MCF 10A (cell line): ENCODE measurements around the gene CLCNKB. TPM values are rescaled to one million over a fixed set of nuclear protein-coding genes. Genes with fewer than 3 reads are reported as not detected.
A peak's percentile ranks its signal among the peaks of the same experiment; 100 is the strongest.

Source experiments
- BruUV-seq: library from RNA; stranded (reverse); fragments of 400-500 nt; replicated peaks from 2 replicates; lab custom pipeline; 2021; lab: Mats Ljungman, UMichigan
- CTCF ChIA-PET: fragments of 300-600 bp; sonication (Branson Sonifier 250); formaldehyde crosslinking; extraction: SDS; loops from one replicate; lab custom pipeline; 2021; ENCODE audit warnings: antibody characterized with exemption, inconsistent platforms; lab: Yijun Ruan, JAX
- POLR2A ChIA-PET: fragments of 300-600, 350-650 bp; sonication (Branson Sonifier 250); formaldehyde crosslinking; extraction: SDS; loops from one replicate; lab custom pipeline; 2020; ENCODE audit warnings: antibody characterized with exemption, inconsistent platforms; lab: Yijun Ruan, JAX
- DNase-seq: peaks from one replicate; pipeline ENCODE4 v3.0.0-alpha.2; 2018; ENCODE audit not compliant: unreplicated experiment
- H3K27ac Mint-ChIP-seq: one replicate; pipeline ENCODE4 v1.8.0; 2022; ENCODE audit warnings: mild to moderate bottlenecking, low read depth, mixed read lengths; ENCODE audit not compliant: unreplicated experiment
- H3K27me3 Mint-ChIP-seq: one replicate; pipeline ENCODE4 v1.8.0; 2022; ENCODE audit warnings: mixed read lengths; ENCODE audit not compliant: insufficient read depth, unreplicated experiment
- H3K36me3 Mint-ChIP-seq: one replicate; pipeline ENCODE4 v1.8.0; 2022; ENCODE audit warnings: mild to moderate bottlenecking, moderate library complexity, mixed read lengths; ENCODE audit not compliant: insufficient read depth, unreplicated experiment
- H3K4me1 Mint-ChIP-seq: one replicate; pipeline ENCODE4 v1.8.0; 2022; ENCODE audit warnings: mixed read lengths; ENCODE audit not compliant: insufficient read depth, unreplicated experiment
- H3K4me3 Mint-ChIP-seq: one replicate; pipeline ENCODE4 v1.8.0; 2022; ENCODE audit warnings: mild to moderate bottlenecking, moderate library complexity, mixed read lengths; ENCODE audit not compliant: unreplicated experiment
- H3K9me3 Mint-ChIP-seq: one replicate; pipeline ENCODE4 v1.8.0; 2022; ENCODE audit warnings: mixed read lengths; ENCODE audit not compliant: unreplicated experiment
- CTCF ChIP-seq: fragments of 200-600 bp; IDR thresholded peaks from one replicate; pipeline ENCODE4 v1.8.0; 2022; ENCODE audit warnings: antibody characterized with exemption, mild to moderate bottlenecking; ENCODE audit not compliant: unreplicated experiment
- intact Hi-C: fragments of 100-400 bp; cut with micrococcal nuclease; formaldehyde crosslinking; loops from 2 replicates; pipeline ENCODE4 v1.14.1; 2022
- total RNA-seq: library from RNA; stranded (reverse); gene quantifications from 2 replicates; pipeline ENCODE4 v1.2.3, GENCODE V29; 2022

Gene CLCNKB
- total RNA-seq, 1 experiment from 2014 or later: not detected

GRCh38 chr1:16075337-16076030, 31.9 kb downstream of the CLCNKB start:
- Mint-ChIP-seq H3K4me3 (peak overlapping the region; percentile 13), H3K36me3 (no peaks in the 10 kb centered on the region), H3K4me1 (peaks cover 43% of the 10 kb centered on the region), H3K27me3 (no peaks in the 10 kb centered on the region), H3K27ac (peak overlapping the region; percentile 76), H3K9me3 (no peaks in the 10 kb centered on the region)
- intact Hi-C loops: loop anchor here (1.0 to 5.0 kb wide), 3 partner anchors 47 to 422 kb away; no protein-coding TSS in a partner anchor
- ChIA-PET POLR2A (interaction anchor here (0.6 to 8.8 kb wide), 6 partner anchors 19 to 397 kb away, joined by 4 to 112 read pairs (median 4); no protein-coding TSS in a partner anchor), CTCF (interaction anchor here (0.5 to 12.6 kb wide), 5 partner anchors 112 to 306 kb away, joined by 3 to 373 read pairs (median 3); no protein-coding TSS in a partner anchor)
- peak; percentile 86 for DNase-seq
- BruUV-seq: TSS peak; percentile 94
- no peak for TF ChIP-seq CTCF

- intact Hi-C loops: loop anchor here (1.0 to 5.0 kb wide), 3 partner anchors 46 to 421 kb away; no protein-coding TSS in a partner anchor
- TF ChIP-seq CTCF: no peak
- H3K36me3 Mint-ChIP-seq: no peaks in the 10 kb centered on the region
- peak overlapping the region; percentile 13 for H3K4me3 Mint-ChIP-seq
- ChIA-PET CTCF (interaction anchor here (3.0 to 12.6 kb wide), 3 partner anchors 74 to 168 kb away, joined by 13 to 373 read pairs (median 156); partner anchors contain the start of gene EPHA2), POLR2A (interaction anchor here (0.6 to 8.8 kb wide), 10 partner anchors 19 to 397 kb away, joined by 4 to 112 read pairs (median 6); no protein-coding TSS in a partner anchor)
- peak; percentile 91 for DNase-seq
- peak overlapping the region; percentile 76 for H3K27ac Mint-ChIP-seq
- no peaks in the 10 kb centered on the region for H3K27me3 Mint-ChIP-seq
- BruUV-seq: no TSS peak
- no peaks in the 10 kb centered on the region for H3K9me3 Mint-ChIP-seq
- peaks cover 43% of the 10 kb centered on the region for H3K4me1 Mint-ChIP-seq
Observed at GRCh38 chr1:16076031-16076864, 32.7 kb downstream of the CLCNKB start.

- DNase-seq: peak; percentile 76
- ChIA-PET CTCF (interaction anchor here (0.6 to 12.6 kb wide), 6 partner anchors 63 to 412 kb away, joined by 3 to 373 read pairs (median 76); partner anchors contain the start of genes EPHA2 and SZRD1), POLR2A (interaction anchor here (0.6 to 8.8 kb wide), 7 partner anchors 67 to 167 kb away, joined by 3 to 112 read pairs (median 9); partner anchors contain the start of gene CPLANE2)
- no peak for TF ChIP-seq CTCF
- no peak overlapping the region for H3K4me3 Mint-ChIP-seq
- H3K27me3 Mint-ChIP-seq: no peaks in the 10 kb centered on the region
- H3K4me1 Mint-ChIP-seq: peaks cover 43% of the 10 kb centered on the region
- BruUV-seq: no TSS peak
- H3K36me3 Mint-ChIP-seq: no peaks in the 10 kb centered on the region
- intact Hi-C loops: loop anchor here (1.0 to 5.0 kb wide), 3 partner anchors 45 to 420 kb away; no protein-coding TSS in a partner anchor
- H3K9me3 Mint-ChIP-seq: no peaks in the 10 kb centered on the region
- H3K27ac Mint-ChIP-seq: peak overlapping the region; percentile 76
Observed at GRCh38 chr1:16076865-16077238, 33.3 kb downstream of the CLCNKB start.
